Endodermal cell (in vitro differentiated cells): ENCODE measurements around the gene CHRM2. TPM values are rescaled to one million over a fixed set of nuclear protein-coding genes. Genes with fewer than 3 reads are reported as not detected.

Experiments
- DNase-seq: peaks from one replicate; pipeline ENCODE4 v3.0.0-alpha.2; 2017
- H3K27ac ChIP-seq: 2 replicates; pipeline ENCODE4 v1.5.1; 2013; ENCODE audit warnings: mild to moderate bottlenecking, low read depth, low read length, moderate library complexity
- H3K27me3 ChIP-seq: 2 replicates; pipeline ENCODE4 v1.6.1; 2013; ENCODE audit warnings: mild to moderate bottlenecking, low read length, moderate library complexity; ENCODE audit not compliant: insufficient read depth, control insufficient read depth, poor library complexity, severe bottlenecking
- H3K36me3 ChIP-seq: 2 replicates; pipeline ENCODE4 v1.7.0; 2013; ENCODE audit warnings: mild to moderate bottlenecking, low read length, moderate library complexity; ENCODE audit not compliant: control insufficient read depth, insufficient read depth
- H3K4me1 ChIP-seq: one replicate; pipeline ENCODE4 v1.7.0; 2013; ENCODE audit warnings: low read length; ENCODE audit not compliant: control insufficient read depth, insufficient read depth
- H3K4me3 ChIP-seq: 2 replicates; pipeline ENCODE4 v1.5.1; 2013; ENCODE audit warnings: mild to moderate bottlenecking, low read length, moderate library complexity
- H3K9ac ChIP-seq: 2 replicates; pipeline ENCODE4 v1.6.1; 2013; ENCODE audit warnings: mild to moderate bottlenecking, low read length, moderate library complexity; ENCODE audit not compliant: poor library complexity, severe bottlenecking; ENCODE audit errors: extremely low read depth
- H3K9me3 ChIP-seq: 2 replicates; pipeline ENCODE4 v1.6.1; 2013; ENCODE audit warnings: mild to moderate bottlenecking, low read length, moderate library complexity; ENCODE audit not compliant: control insufficient read depth
- H3K27ac Mint-ChIP-seq: 2 replicates; pipeline ENCODE4 v1.8.0; 2020; ENCODE audit warnings: mixed read lengths
- H3K27me3 Mint-ChIP-seq: 2 replicates; pipeline ENCODE4 v1.8.0; 2021; ENCODE audit warnings: mild to moderate bottlenecking, mixed read lengths; ENCODE audit not compliant: insufficient read depth
- H3K36me3 Mint-ChIP-seq: 2 replicates; pipeline ENCODE4 v1.8.0; 2020; ENCODE audit warnings: low read depth, mixed read lengths
- H3K4me1 Mint-ChIP-seq: 2 replicates; pipeline ENCODE4 v1.8.0; 2020; ENCODE audit warnings: mixed read lengths
- H3K4me3 Mint-ChIP-seq: 2 replicates; pipeline ENCODE4 v1.8.0; 2020; ENCODE audit warnings: mild to moderate bottlenecking, moderate library complexity, mixed read lengths
- H3K9me3 Mint-ChIP-seq: 2 replicates; pipeline ENCODE4 v1.8.0; 2020; ENCODE audit warnings: mild to moderate bottlenecking, mixed read lengths
- CTCF ChIP-seq: fragments of 200-600 bp; sonication (generic); conservative IDR thresholded peaks from 2 replicates; pipeline ENCODE4 v1.5.0; 2021; ENCODE audit warnings: antibody characterized with exemption, mild to moderate bottlenecking
- WGBS, 2 experiments: methylation state at CpG; one replicate each; pipeline versions ENCODE4 v1.1.5 to v1.1.7; 2013; ENCODE audit warnings: missing lambda C conversion rate in 2 of 2, mixed read lengths in 1 of 2; ENCODE audit not compliant: insufficient coverage in 1 of 2, insufficient read length in 1 of 2; 5-methylcytosine and 5-hydroxymethylcytosine counted together
- total RNA-seq, 2 donors: library from RNA; stranded (reverse); fragmentation: NEBNext Ultra II Directional in 1 of 2; extraction: Animal tissue kit (Norgen Biotek cat#: 25700) in 1 of 2; gene quantifications; 2 replicates in 1 of 2; 3 replicates in 1 of 2; pipeline ENCODE4 v1.2.1, GENCODE V29; 2021

CHRM2 gene
- total RNA-seq, 2 donors from 2014 or later = not detected

DNA sequence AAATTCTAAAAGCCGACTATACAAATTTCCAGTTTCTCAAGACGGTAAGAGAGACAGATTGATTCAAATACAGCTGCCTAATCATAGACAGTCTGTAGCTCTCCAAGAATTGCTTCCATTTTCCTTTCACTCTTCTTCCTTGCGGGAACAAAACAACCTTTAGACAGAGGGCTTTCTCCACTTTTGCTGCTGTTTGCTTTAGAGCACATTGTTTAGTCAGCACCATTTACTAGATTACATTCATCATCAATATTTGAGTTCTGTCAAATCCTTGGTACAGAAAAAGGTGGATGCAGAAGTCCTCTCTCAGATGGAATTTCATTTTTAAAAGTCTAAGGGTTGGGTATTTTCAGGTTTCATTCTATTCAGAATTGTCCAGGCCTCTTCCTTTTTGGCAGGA lies 137.4 kb downstream of the CHRM2 start:
- no peaks in the 10 kb centered on the region for H3K9me3 Mint-ChIP-seq
- no peaks in the 10 kb centered on the region for H3K36me3 Mint-ChIP-seq
- TF ChIP-seq CTCF = no peak
- H3K27ac ChIP-seq = no peak overlapping the region
- no peak overlapping the region for H3K4me3 ChIP-seq
- H3K27me3 Mint-ChIP-seq = no peaks in the 10 kb centered on the region
- H3K4me3 Mint-ChIP-seq = no peak overlapping the region
- H3K9me3 ChIP-seq = no peaks in the 10 kb centered on the region
- H3K27ac Mint-ChIP-seq = no peak overlapping the region
- H3K27me3 ChIP-seq = no peaks in the 10 kb centered on the region
- H3K4me1 ChIP-seq = peaks cover 20% of the 10 kb centered on the region
- WGBS, 2 experiments = 93 to 96% methylated on average over 2 to 3 of the region's 3 CpGs
- no peaks in the 10 kb centered on the region for H3K36me3 ChIP-seq
- DNase-seq = no peak
- H3K4me1 Mint-ChIP-seq = peaks cover 69% of the 10 kb centered on the region
- H3K9ac ChIP-seq = no peak overlapping the region

GRCh38 chr7:137006293-137006692 lies 137.8 kb downstream of the CHRM2 start:
- H3K36me3 ChIP-seq = no peaks in the 10 kb centered on the region
- H3K27me3 ChIP-seq = no peaks in the 10 kb centered on the region
- no peak overlapping the region for H3K9ac ChIP-seq
- no peaks in the 10 kb centered on the region for H3K9me3 Mint-ChIP-seq
- H3K9me3 ChIP-seq = no peaks in the 10 kb centered on the region
- no peak for TF ChIP-seq CTCF
- no peak overlapping the region for H3K4me3 Mint-ChIP-seq
- peaks cover 19% of the 10 kb centered on the region for H3K4me1 ChIP-seq
- no peaks in the 10 kb centered on the region for H3K27me3 Mint-ChIP-seq
- H3K27ac ChIP-seq = no peak overlapping the region
- no peak overlapping the region for H3K27ac Mint-ChIP-seq
- no peaks in the 10 kb centered on the region for H3K36me3 Mint-ChIP-seq
- 88 to 96% methylated on average over 1 of the region's 1 CpG for WGBS, 2 experiments
- no peak for DNase-seq
- peaks cover 65% of the 10 kb centered on the region for H3K4me1 Mint-ChIP-seq
- no peak overlapping the region for H3K4me3 ChIP-seq

DNA sequence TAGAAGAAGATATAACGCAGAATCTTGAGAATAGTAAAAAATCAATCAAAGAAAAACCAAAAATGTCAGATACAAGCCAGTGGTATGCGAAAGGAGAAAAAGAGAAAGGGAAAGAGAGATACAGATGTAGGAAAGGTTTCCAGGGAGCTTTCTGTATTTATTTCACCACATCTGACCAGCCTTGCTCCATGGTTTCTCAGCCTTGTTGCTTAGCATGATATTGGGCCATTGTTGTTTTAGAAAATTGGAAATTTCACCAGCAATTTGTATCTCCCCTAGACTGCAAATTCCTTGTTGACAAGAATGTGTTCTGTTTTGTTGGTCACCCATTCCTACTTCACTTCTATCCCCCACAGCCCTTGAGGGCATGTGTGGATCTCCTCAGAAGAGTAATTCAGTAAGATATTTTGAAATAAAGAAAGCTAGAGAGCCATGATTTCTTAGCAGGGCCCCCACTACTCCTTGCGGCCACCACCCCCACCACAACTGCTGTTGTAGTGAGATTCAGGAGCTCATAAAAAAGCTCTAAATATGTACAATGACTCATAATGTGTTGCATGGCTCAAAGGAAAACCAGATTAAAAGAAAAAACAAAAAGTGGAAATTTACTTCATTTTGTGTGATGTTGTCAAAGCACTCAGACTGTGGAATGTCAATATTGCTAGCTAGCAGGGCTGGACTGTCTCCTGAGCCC lies 138.7 kb downstream of the CHRM2 start:
- DNase-seq = no peak
- H3K27me3 Mint-ChIP-seq = no peaks in the 10 kb centered on the region
- H3K27ac Mint-ChIP-seq = no peak overlapping the region
- no peak overlapping the region for H3K4me3 ChIP-seq
- no peak for TF ChIP-seq CTCF
- H3K9me3 ChIP-seq = no peaks in the 10 kb centered on the region
- H3K4me1 Mint-ChIP-seq = peaks cover 59% of the 10 kb centered on the region
- no peaks in the 10 kb centered on the region for H3K36me3 ChIP-seq
- no peaks in the 10 kb centered on the region for H3K36me3 Mint-ChIP-seq
- no peak overlapping the region for H3K4me3 Mint-ChIP-seq
- no peak overlapping the region for H3K27ac ChIP-seq
- peaks cover 16% of the 10 kb centered on the region for H3K4me1 ChIP-seq
- WGBS, 2 experiments = 80 to 92% methylated on average over 1 to 3 of the region's 3 CpGs
- no peak overlapping the region for H3K9ac ChIP-seq
- H3K9me3 Mint-ChIP-seq = no peaks in the 10 kb centered on the region
- H3K27me3 ChIP-seq = no peaks in the 10 kb centered on the region
